HepG2 (cell line): ENCODE data around the gene FBXW2. TPM values are rescaled to one million over a fixed set of nuclear protein-coding genes. Genes with fewer than 3 reads are reported as not detected.

Source experiments
- HNRNPLL ChIP-seq: fragments of 200-400 bp; formaldehyde crosslinking; IDR thresholded peaks from 2 replicates; pipeline ENCODE4 v1.6.1; 2017; ENCODE audit warnings: mild to moderate bottlenecking, low read depth, low read length; ENCODE audit not compliant: poor library complexity, severe bottlenecking
- MTF2 ChIP-seq: sonication (generic); formaldehyde crosslinking; IDR thresholded peaks from 2 replicates; pipeline ENCODE4 v1.5.0; 2020; ENCODE audit warnings: missing genetic modification reagents, borderline replicate concordance
- NCOA1 ChIP-seq: sonication (generic); formaldehyde crosslinking; IDR thresholded peaks from 2 replicates; pipeline ENCODE4 v1.9.0; 2021; ENCODE audit warnings: missing genetic modification reagents
- NCOA5 ChIP-seq: sonication (generic); formaldehyde crosslinking; IDR thresholded peaks from 2 replicates; pipeline ENCODE4 v1.4.0; 2020; ENCODE audit warnings: missing genetic modification reagents
- NFKB2 ChIP-seq: sonication (generic); formaldehyde crosslinking; IDR thresholded peaks from 2 replicates; pipeline ENCODE4 v1.4.0; 2020; ENCODE audit warnings: missing genetic modification reagents, borderline replicate concordance
- PAWR ChIP-seq: sonication (generic); formaldehyde crosslinking; IDR thresholded peaks from 2 replicates; pipeline ENCODE4 v1.4.0; 2020; ENCODE audit warnings: missing genetic modification reagents, mild to moderate bottlenecking, borderline replicate concordance
- POGZ ChIP-seq: sonication (generic); formaldehyde crosslinking; IDR thresholded peaks from 2 replicates; pipeline ENCODE4 v1.4.0; 2020; ENCODE audit warnings: mild to moderate bottlenecking, missing genetic modification reagents
- RBM22 ChIP-seq: fragments of 200-400 bp; formaldehyde crosslinking; optimal IDR thresholded peaks from 2 replicates; pipeline ENCODE3; 2017; ENCODE audit warnings: mild to moderate bottlenecking, low read length, moderate library complexity
- SETDB1 ChIP-seq: sonication (generic); formaldehyde crosslinking; IDR thresholded peaks from 2 replicates; pipeline ENCODE4 v1.5.1; 2020; ENCODE audit warnings: missing genetic modification reagents, mild to moderate bottlenecking, borderline replicate concordance
- ZFP82 ChIP-seq: sonication (generic); formaldehyde crosslinking; IDR thresholded peaks from 2 replicates; pipeline ENCODE4 v1.5.1; 2020; ENCODE audit warnings: mild to moderate bottlenecking, missing genetic modification reagents, borderline replicate concordance
- ZNF136 ChIP-seq: sonication (generic); formaldehyde crosslinking; IDR thresholded peaks from 2 replicates; pipeline ENCODE4 v1.8.1; 2022; ENCODE audit warnings: low read depth, mild to moderate bottlenecking, moderate library complexity, missing genetic modification reagents
- ZNF207 ChIP-seq: fragments of 450-650 bp; IDR thresholded peaks from 2 replicates; pipeline ENCODE4 v1.6.1; 2016; ENCODE audit warnings: antibody characterized with exemption, borderline replicate concordance
- ZNF350 ChIP-seq: sonication (generic); formaldehyde crosslinking; IDR thresholded peaks from 2 replicates; pipeline ENCODE4 v1.4.0; 2020; ENCODE audit warnings: mild to moderate bottlenecking, low read depth, missing genetic modification reagents, borderline replicate concordance
- ZNF891 ChIP-seq: sonication (generic); formaldehyde crosslinking; IDR thresholded peaks from 2 replicates; pipeline ENCODE4 v1.5.0; 2020; ENCODE audit warnings: mild to moderate bottlenecking, missing genetic modification reagents
- polyA plus RNA-seq, 8 experiments: library from polyadenylated mRNA; depleted of rRNA in 3 of 8; stranded (reverse) in 7 of 8; unstranded in 1 of 8; fragments of >200 nt; fragmentation: Illumina TruSeq in 4 of 8; extraction: Trizol in 4 of 8; gene quantifications; 2 replicates each; pipeline versions ENCODE4 v1.2.1 to v1.2.3, GENCODE V29; 2011 to 2016; ENCODE audit warnings: low read depth in 4 of 8, missing spikeins in 1 of 8, mixed read lengths in 1 of 8; ENCODE audit not compliant: insufficient read depth in 1 of 8
- total RNA-seq, 5 experiments: library from RNA; depleted of rRNA; stranded (reverse); fragments of >200 nt; fragmentation: Illumina TruSeq; extraction: Trizol; gene quantifications; 2 replicates each; pipeline ENCODE4 v1.2.3, GENCODE V29; 2016; ENCODE audit warnings: low read depth in 1 of 5
- TF ChIP-seq, protein P1 (sequence below): sonication (generic); formaldehyde crosslinking; IDR thresholded peaks from 2 replicates; pipeline ENCODE4 v1.4.0; 2020; ENCODE audit warnings: missing genetic modification reagents
- TF ChIP-seq, protein P2 (sequence below): sonication (generic); formaldehyde crosslinking; IDR thresholded peaks from 2 replicates; pipeline ENCODE4 v1.8.1; 2023; ENCODE audit warnings: mild to moderate bottlenecking, missing genetic modification reagents
- TF ChIP-seq, protein P3 (sequence below): sonication (generic); formaldehyde crosslinking; IDR thresholded peaks from 2 replicates; pipeline ENCODE4 v1.4.0; 2020; ENCODE audit warnings: missing genetic modification reagents, borderline replicate concordance
- TF ChIP-seq, protein P4 (sequence below): sonication (generic); formaldehyde crosslinking; IDR thresholded peaks from 2 replicates; pipeline ENCODE4 v1.8.0; 2022; ENCODE audit warnings: missing genetic modification reagents, mild to moderate bottlenecking, borderline replicate concordance
- TF ChIP-seq, protein P5 (sequence below): sonication (generic); formaldehyde crosslinking; IDR thresholded peaks from 2 replicates; pipeline ENCODE4 v1.4.0; 2020; ENCODE audit warnings: missing genetic modification reagents
- TF ChIP-seq, protein P6 (sequence below): sonication (generic); formaldehyde crosslinking; IDR thresholded peaks from 2 replicates; pipeline ENCODE4 v1.4.0; 2020; ENCODE audit warnings: mild to moderate bottlenecking, missing genetic modification reagents, borderline replicate concordance

The FBXW2 gene
- total and polyA plus RNA-seq, 2 of the 13 experiments (the other 11 are each of a cell fraction or from before 2014, with no cell fraction given): 35.4 to 43.1 TPM

DNA sequence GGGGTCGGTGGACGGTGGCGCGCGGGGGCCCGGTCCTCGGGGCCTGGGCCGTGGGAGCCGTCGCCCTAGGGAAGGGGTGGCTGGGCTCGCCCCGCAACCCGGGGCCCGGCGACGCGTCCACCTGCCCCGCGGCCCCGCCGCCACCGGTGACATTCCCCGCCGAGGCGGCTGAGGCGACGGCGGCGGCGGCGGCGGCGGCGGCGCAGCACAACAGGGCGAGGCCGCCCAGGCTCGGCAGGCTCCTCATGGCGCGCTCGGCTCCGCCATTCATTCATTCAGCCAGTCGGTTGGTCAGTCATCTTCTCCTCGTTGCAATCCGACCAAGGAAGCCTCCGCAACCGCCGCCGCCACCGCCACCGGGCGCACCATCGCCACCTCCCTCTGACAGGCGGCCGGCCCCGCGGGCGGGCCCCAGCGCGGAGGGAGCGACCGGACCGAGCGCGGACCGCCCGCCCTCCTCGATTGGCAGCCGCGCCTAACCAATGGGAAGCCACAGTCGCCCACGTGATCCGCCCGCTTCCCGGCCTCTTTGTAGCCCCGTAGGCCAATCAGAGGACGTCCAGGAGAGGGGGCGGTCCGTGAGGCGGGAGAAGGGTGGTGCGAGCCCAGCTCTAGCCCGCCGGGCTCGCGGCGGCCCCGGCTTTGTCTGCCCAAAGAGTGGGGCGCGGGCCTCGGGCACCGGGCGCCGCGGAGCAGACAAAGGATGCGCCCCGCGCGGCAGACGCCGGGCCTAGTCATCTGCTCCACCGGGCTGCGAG lies 78.9 kb downstream of the FBXW2 start, which contains the start of gene MEGF9 (continued):
- TF ChIP-seq SETDB1: no peak
- no peak for TF ChIP-seq ZFP82 (CRISPR knock-in tag)
- TF ChIP-seq NFKB2 (CRISPR knock-in tag): peak; percentile 26; the same call in 1 of the 2 replicates
- peak; percentile 81 for TF ChIP-seq HNRNPLL
- no peak for TF ChIP-seq RBM22
- TF ChIP-seq ZNF207: no peak
- peak; percentile 82 for TF ChIP-seq POGZ (CRISPR knock-in tag)
- TF ChIP-seq, protein P1, sequence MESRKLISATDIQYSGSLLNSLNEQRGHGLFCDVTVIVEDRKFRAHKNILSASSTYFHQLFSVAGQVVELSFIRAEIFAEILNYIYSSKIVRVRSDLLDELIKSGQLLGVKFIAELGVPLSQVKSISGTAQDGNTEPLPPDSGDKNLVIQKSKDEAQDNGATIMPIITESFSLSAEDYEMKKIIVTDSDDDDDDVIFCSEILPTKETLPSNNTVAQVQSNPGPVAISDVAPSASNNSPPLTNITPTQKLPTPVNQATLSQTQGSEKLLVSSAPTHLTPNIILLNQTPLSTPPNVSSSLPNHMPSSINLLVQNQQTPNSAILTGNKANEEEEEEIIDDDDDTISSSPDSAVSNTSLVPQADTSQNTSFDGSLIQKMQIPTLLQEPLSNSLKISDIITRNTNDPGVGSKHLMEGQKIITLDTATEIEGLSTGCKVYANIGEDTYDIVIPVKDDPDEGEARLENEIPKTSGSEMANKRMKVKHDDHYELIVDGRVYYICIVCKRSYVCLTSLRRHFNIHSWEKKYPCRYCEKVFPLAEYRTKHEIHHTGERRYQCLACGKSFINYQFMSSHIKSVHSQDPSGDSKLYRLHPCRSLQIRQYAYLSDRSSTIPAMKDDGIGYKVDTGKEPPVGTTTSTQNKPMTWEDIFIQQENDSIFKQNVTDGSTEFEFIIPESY: no peak
- no peak for TF ChIP-seq PAWR
- no peak for TF ChIP-seq NCOA5 (CRISPR knock-in tag)
- TF ChIP-seq, protein P2, sequence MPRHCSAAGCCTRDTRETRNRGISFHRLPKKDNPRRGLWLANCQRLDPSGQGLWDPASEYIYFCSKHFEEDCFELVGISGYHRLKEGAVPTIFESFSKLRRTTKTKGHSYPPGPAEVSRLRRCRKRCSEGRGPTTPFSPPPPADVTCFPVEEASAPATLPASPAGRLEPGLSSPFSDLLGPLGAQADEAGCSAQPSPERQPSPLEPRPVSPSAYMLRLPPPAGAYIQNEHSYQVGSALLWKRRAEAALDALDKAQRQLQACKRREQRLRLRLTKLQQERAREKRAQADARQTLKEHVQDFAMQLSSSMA: no peak
- TF ChIP-seq ZNF136: no peak
- no peak for TF ChIP-seq MTF2 (CRISPR knock-in tag)
- TF ChIP-seq, protein P3, sequence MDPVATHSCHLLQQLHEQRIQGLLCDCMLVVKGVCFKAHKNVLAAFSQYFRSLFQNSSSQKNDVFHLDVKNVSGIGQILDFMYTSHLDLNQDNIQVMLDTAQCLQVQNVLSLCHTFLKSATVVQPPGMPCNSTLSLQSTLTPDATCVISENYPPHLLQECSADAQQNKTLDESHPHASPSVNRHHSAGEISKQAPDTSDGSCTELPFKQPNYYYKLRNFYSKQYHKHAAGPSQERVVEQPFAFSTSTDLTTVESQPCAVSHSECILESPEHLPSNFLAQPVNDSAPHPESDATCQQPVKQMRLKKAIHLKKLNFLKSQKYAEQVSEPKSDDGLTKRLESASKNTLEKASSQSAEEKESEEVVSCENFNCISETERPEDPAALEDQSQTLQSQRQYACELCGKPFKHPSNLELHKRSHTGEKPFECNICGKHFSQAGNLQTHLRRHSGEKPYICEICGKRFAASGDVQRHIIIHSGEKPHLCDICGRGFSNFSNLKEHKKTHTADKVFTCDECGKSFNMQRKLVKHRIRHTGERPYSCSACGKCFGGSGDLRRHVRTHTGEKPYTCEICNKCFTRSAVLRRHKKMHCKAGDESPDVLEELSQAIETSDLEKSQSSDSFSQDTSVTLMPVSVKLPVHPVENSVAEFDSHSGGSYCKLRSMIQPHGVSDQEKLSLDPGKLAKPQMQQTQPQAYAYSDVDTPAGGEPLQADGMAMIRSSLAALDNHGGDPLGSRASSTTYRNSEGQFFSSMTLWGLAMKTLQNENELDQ (CRISPR knock-in tag): no peak
- TF ChIP-seq, protein P4, sequence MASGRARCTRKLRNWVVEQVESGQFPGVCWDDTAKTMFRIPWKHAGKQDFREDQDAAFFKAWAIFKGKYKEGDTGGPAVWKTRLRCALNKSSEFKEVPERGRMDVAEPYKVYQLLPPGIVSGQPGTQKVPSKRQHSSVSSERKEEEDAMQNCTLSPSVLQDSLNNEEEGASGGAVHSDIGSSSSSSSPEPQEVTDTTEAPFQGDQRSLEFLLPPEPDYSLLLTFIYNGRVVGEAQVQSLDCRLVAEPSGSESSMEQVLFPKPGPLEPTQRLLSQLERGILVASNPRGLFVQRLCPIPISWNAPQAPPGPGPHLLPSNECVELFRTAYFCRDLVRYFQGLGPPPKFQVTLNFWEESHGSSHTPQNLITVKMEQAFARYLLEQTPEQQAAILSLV (CRISPR knock-in tag): no peak
- TF ChIP-seq, protein P5, sequence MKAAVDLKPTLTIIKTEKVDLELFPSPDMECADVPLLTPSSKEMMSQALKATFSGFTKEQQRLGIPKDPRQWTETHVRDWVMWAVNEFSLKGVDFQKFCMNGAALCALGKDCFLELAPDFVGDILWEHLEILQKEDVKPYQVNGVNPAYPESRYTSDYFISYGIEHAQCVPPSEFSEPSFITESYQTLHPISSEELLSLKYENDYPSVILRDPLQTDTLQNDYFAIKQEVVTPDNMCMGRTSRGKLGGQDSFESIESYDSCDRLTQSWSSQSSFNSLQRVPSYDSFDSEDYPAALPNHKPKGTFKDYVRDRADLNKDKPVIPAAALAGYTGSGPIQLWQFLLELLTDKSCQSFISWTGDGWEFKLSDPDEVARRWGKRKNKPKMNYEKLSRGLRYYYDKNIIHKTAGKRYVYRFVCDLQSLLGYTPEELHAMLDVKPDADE (CRISPR knock-in tag): no peak
- no peak for TF ChIP-seq ZNF350
- TF ChIP-seq, protein P6, sequence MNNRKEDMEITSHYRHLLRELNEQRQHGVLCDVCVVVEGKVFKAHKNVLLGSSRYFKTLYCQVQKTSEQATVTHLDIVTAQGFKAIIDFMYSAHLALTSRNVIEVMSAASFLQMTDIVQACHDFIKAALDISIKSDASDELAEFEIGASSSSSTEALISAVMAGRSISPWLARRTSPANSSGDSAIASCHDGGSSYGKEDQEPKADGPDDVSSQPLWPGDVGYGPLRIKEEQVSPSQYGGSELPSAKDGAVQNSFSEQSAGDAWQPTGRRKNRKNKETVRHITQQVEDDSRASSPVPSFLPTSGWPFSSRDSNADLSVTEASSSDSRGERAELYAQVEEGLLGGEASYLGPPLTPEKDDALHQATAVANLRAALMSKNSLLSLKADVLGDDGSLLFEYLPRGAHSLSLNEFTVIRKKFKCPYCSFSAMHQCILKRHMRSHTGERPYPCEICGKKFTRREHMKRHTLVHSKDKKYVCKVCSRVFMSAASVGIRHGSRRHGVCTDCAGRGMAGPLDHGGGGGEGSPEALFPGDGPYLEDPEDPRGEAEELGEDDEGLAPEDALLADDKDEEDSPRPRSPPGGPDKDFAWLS (CRISPR knock-in tag): no peak
- no peak for TF ChIP-seq ZNF891 (CRISPR knock-in tag)
- TF ChIP-seq NCOA1 (CRISPR knock-in tag): no peak
